PFSK-1 (cell line): ENCODE results near the gene GAS6.

Experiments used
- FOXP2 ChIP-seq: optimal IDR thresholded peaks from 2 replicates; pipeline ENCODE3; 2011; ENCODE audit warnings: borderline replicate concordance, control low read depth, inconsistent platforms; ENCODE audit not compliant: insufficient read depth; ENCODE audit errors: extremely low read length, extremely low read depth
- POLR2AphosphoS5 ChIP-seq: IDR thresholded peaks from 2 replicates; pipeline ENCODE4 v1.6.1; 2012; ENCODE audit warnings: low read depth, mild to moderate bottlenecking, control low read depth, low read length, moderate library complexity
- SIN3A ChIP-seq: IDR thresholded peaks from 2 replicates; pipeline ENCODE4 v1.6.1; 2012; ENCODE audit warnings: mild to moderate bottlenecking, low read length, moderate library complexity, borderline replicate concordance; ENCODE audit not compliant: insufficient read depth
- TAF1 ChIP-seq: IDR thresholded peaks from 2 replicates; pipeline ENCODE4 v1.6.1; 2012; ENCODE audit warnings: low read length, control low read depth, borderline replicate concordance; ENCODE audit not compliant: insufficient read depth
- TF ChIP-seq, protein P1 (sequence below), 2 experiments: IDR thresholded peaks; 2 replicates each; pipeline versions ENCODE4 v1.6.1 to v1.8.0; 2011 to 2012; ENCODE audit warnings: low read depth in 2 of 2, low read length in 2 of 2, control low read depth in 1 of 2, inconsistent platforms in 1 of 2, mild to moderate bottlenecking in 1 of 2, moderate library complexity in 1 of 2; ENCODE audit not compliant: insufficient read depth in 1 of 2

GAS6 gene

DNA sequence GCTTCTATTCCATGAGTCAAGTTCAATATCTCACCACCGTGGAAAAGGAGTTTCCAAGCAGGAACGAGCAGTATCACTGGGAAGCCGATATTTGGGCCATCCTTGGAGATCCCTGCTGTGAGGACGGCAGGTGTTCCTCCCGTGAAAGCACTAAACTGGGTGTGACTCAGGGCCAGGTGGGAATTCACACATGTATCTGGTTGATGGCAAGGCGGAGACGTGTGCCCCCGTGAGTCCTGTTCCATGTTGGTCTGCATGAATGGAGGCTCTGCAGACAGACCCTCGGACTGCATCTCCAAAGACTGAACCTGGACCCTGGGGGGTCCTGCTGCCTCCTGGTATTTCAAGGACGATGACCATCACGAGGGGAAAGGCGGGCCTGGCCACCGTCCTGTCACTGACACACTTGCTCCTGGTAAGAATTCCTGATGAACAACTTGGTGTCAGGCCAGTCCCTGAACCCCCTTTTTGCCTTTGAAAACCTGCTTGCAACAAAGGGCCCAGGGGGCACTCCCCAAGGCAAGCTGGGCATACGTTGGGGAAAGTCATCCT is 22.8 kb upstream of the GAS6 start:
- TF ChIP-seq TAF1 = no peak
- no peak for TF ChIP-seq POLR2AphosphoS5
- TF ChIP-seq FOXP2 = no peak
- TF ChIP-seq, protein P1, sequence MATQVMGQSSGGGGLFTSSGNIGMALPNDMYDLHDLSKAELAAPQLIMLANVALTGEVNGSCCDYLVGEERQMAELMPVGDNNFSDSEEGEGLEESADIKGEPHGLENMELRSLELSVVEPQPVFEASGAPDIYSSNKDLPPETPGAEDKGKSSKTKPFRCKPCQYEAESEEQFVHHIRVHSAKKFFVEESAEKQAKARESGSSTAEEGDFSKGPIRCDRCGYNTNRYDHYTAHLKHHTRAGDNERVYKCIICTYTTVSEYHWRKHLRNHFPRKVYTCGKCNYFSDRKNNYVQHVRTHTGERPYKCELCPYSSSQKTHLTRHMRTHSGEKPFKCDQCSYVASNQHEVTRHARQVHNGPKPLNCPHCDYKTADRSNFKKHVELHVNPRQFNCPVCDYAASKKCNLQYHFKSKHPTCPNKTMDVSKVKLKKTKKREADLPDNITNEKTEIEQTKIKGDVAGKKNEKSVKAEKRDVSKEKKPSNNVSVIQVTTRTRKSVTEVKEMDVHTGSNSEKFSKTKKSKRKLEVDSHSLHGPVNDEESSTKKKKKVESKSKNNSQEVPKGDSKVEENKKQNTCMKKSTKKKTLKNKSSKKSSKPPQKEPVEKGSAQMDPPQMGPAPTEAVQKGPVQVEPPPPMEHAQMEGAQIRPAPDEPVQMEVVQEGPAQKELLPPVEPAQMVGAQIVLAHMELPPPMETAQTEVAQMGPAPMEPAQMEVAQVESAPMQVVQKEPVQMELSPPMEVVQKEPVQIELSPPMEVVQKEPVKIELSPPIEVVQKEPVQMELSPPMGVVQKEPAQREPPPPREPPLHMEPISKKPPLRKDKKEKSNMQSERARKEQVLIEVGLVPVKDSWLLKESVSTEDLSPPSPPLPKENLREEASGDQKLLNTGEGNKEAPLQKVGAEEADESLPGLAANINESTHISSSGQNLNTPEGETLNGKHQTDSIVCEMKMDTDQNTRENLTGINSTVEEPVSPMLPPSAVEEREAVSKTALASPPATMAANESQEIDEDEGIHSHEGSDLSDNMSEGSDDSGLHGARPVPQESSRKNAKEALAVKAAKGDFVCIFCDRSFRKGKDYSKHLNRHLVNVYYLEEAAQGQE (IDR thresholded peaks at IDR 0.05; ENCODE audit: insufficient read depth in 1 of 2, low read depth in 2 of 2, low read length in 2 of 2) = no peak
- no peak for TF ChIP-seq SIN3A

DNA sequence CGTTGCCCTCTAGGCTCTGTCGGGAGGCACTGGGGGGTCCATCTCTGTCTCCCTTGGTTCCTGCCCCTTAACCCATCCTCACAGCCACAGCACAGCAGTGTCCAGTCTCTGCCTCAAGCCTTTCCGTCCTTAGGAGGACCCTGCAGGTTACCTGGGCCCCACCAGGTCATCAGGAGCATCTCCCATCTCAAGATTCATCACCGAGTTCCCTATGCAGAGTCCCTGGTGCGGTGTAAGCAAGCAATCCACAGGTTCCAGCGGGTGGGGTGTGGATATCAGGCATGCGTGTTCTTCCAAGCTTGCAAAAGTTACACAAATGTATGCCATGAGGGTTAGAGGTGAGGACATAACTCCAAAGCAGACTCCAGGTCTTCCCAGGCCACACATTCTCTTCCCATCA is 20.9 kb upstream of the GAS6 start:
- TF ChIP-seq FOXP2 = no peak
- TF ChIP-seq, protein P1 (IDR thresholded peaks at IDR 0.05; ENCODE audit: insufficient read depth in 1 of 2, low read depth in 2 of 2, low read length in 2 of 2) = no peak

DNA sequence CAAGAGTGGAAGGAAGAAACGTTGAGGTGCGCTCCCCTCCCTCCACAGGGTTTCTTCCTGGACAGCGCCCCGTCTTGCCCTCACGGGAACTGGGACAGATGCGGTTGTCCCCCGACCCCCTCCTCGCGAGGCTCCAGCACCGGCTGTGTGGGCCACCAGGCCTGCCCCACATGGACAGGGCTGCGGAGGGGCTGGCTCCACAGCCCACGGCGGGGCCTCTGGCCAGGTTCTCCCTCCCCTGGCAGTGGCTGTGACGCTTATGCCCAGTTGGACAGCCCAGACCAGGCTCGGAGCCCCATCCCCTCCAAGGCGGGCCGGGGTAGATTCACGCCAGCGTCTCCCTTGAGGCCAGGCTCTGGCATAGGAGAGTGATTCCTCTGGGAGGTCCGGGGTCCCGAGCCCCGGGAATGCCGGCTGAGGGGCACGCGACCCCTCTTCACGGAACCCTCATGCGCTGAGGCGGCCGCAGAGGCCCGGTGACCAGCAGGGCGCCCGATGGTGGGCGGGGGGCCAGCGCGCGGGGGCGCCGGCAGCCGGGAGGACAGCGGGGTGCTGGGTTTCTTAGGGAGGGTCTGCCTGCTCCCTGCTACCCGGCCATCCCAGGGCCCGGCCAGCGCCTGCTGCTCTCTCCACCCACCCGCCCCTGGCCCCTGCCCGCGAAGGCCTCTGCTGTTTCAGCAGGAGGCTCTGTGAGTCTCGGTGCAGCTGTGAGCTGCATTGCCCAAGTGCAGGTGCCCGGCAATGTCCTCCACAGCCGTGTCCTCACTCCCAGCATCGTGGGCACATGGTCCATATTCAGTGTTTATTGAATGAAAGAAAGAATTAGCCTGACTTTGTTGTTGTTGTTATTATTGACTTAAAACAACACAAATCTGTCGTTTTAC is 20.3 kb upstream of the GAS6 start:
- TF ChIP-seq POLR2AphosphoS5 (no peak), TAF1 (no peak), FOXP2 (no peak), SIN3A (no peak)
- TF ChIP-seq, protein P1 (IDR thresholded peaks at IDR 0.05; ENCODE audit: insufficient read depth in 1 of 2, low read depth in 2 of 2, low read length in 2 of 2) = no peak

DNA sequence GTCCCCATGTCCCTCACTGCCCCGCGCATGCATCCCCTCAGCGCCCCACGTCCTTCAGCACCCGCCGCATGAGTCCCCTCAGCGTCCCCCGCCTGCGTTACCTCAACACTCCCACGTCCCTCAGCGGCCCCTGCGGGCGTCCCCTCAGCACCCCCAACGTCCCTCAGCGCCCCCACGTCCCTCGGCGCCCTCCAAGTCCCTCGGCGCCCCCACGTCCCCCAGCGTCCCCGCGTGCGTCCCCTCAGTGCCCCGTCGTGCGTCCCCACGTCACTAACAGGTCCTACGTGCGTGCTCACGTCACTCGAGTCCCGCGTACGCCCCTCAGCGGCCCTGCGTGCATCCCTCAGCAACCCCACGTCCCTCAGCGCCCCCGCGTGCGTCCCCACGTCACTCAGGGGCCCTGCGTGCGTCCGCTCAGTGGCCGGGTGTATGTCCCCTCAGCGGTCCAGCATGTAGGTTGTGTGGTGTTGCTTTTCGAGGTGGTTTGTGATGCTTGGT is 19.5 kb upstream of the GAS6 start:
- TF ChIP-seq, protein P1 (IDR thresholded peaks at IDR 0.05; ENCODE audit: insufficient read depth in 1 of 2, low read depth in 2 of 2, low read length in 2 of 2) = no peak
- TF ChIP-seq FOXP2 (no peak), SIN3A (no peak), TAF1 (no peak), POLR2AphosphoS5 (no peak)
